Activated CD8-positive, alpha-beta memory T cell treated with anti-CD3 and anti-CD28 coated beads for 24 hours (primary cell): ENCODE measurements around the gene IPCEF1.
"Not testable (repeated sequence)": the region's sequence is repeated elsewhere in the genome, so short reads cannot be mapped to it uniquely, and the experiment has no call there.

Experiments
- DNase-seq: peaks from one replicate; pipeline ENCODE4 v3.0.0-alpha.2; 2020

The IPCEF1 gene

DNA sequence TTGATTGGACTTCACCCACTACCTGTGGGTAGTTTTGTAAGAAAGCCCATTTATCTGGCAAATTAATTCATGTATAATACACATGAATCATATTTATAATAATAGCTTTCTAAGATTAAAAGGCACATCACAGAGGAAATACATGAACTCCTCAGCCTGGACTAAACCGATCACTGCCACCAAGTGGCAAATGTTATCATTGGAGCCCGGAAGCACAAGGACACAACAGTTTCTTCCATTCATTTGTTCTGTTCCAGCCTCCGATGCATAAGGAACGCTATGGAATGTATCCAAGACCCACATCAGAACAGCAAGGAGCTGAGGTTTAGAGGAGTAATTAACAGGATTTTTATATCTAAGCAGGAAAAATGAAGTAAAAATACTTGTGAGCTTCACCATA, 13.9 kb upstream of the IPCEF1 start:
- DNase-seq: no peak

DNA sequence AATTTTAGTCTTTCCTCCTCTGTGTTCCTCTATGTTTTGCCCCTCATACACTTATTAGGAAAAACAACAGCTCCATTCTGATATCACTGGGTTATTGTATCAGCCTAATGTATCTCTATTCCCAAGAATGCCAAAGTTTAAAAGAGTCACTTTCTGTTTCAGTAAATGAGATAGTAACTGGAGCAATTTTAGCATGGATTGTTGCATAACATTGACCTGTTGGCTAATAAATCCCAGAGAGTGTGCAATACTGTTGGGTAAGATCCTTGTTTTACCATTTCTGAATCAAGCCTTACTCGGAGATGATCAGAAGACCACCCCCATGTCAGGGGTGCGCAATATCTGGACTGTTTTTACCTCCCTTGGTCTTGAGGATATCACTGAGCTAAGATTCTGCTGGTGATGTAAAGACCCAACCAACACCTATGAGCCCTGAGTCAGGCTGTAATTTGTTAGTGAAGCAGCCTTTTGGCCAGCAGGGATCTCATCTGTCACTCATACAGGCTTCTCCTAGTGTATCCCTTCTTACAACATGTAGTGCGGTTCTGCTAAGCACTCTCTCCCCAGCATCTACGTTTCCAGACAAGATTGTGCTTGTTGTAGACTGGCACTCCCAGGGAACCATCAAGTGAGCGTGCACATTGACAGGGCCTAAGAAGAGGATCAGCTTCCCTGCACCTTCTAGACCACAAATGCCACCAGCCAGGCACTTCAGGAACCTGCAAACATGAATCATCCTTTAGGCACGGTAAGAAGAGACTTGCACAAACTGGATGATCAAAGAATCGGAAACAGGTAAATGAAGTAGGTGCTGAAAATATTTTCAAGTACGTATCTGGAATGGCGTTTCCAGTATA, 11.5 kb upstream of the IPCEF1 start:
- DNase-seq: no peak

DNA sequence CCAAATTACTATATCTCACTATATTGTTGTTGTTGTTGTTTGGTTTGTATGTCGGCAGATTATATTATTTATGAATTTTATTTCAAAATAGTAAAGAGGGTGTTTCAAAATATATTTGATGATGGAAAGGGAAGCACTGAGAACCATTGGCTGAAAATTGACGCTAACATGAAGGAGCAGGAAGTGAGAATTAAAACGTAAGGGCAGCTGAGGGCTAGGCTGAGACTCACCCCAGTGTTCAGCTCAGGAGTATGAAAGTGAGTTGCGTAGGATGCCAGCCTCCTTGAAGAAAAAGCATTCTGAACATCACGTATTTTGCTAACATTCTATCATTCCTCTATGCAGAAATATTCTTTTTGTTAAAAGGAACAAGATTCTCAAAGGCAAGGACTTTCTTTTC, 10.7 kb upstream of the IPCEF1 start:
- DNase-seq: no peak

DNA sequence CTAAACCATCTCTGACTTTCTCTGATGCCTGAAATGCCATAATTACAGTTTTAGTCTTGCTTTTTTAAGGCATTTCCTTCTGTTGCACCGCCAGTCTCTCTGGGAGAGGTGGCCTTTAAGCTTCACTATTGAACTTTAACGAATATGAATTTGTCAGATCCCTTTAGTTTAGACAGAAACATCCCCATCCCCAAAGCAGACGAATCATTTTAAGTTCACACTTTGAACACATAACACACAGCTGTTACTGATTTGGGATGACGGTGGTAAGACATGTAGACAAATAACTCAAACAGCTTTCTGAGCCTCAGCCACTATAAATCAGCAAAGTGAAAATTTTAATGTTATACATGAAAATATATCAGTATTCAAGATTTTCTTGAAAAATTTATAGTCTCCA, 7.2 kb upstream of the IPCEF1 start:
- no peak for DNase-seq

DNA sequence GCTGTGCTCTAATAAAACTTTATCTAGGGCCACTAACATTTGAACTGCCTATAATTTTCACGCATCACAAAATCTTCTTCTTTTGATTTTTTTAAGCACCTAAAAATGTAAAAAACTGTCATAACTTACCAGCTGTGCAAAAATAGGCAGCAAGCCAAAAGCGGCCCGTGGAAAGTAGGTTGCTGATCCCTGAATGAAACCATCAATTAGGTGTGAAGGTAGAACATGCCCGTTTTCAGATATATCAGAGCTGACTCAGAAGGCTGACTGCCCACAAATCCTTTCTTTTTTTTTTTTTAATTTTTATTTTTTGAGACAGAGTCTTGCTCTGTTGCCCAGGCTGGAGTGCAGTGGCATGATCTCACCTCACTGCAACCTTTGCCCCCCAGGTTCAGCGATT, 4.9 kb upstream of the IPCEF1 start:
- DNase-seq: no peak

DNA sequence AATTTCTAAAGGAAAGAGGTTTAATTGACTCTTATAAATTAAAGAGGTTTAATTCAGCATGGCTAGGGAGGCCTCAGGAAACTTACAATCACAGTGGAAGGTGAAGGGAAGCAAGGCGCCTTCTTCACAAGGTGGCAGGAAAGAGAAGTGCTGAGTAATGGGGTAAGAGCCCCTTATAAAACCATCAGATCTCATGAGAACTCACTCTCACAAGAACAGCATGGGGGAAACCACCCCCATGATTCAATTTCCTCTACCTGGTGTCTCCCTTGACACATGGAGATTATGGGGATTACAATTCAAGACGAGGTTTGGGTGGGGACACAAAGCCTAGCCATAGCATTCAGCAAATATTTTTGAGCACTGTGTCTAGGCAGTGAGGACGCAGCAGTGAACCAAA, 3.9 kb upstream of the IPCEF1 start:
- no peak for DNase-seq

DNA sequence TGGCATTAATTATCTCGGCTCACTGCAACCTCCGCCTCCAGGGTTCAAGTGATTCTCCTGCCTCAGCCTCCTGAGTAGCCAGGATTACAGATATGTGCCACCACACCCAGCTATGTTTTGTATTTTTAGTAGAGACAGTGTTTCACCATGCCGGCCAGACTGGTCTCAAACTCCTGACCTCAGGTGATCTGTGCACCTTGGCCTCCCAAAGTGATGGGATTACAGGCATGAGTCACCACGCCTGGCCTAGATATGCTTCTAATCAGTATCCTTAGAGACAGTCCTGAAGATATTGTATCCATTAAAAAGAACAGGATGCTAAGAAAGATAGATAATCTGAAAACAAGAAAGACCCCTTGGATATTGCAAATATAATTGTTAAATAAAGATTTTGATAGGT, 3.1 kb upstream of the IPCEF1 start:
- DNase-seq: no peak

DNA sequence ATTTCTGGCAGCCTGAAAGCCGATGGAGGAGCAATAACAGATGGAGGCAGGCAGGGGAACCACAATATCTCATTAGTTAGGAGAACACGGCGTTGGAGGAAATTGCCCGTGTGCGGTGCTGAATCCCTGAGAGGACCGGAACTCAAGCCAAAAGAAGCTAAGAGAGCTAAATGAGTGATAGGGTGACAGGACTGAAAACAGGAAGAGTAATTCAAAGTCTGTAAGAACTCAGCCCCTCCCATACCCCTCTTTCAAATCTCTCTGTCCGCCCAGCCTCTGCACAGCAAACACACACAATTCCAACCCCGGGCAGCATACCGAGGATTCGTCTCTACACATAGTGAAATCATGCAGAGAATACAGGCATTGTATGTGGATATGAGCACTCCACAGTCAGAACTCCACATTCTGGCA, 2.6 kb upstream of the IPCEF1 start:
- no peak for DNase-seq

DNA sequence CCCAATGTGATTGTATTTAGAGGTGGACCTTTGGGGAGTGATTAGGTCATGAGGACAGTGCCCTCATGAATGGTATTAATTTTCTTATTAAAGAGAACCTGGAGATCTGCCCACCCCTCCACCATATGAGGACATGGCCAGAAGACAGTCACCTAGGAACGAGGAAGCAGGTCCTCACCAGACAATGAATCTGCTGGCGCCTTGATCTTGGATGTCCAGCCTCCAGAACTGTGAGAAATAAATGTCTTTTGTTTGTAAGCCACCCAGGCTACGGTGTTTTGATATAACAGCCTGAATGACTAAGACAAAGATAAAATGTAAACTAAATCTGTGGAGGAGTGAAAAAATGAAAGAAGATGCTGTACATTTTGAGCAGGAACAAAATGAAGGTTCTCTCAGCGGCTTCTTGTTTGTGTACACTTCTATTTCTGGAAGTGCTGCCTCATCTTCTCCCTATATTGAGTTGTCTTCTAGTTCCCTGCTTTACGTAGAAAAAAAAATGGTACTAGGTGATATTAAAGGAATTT, 1.5 kb upstream of the IPCEF1 start:
- no peak for DNase-seq

DNA sequence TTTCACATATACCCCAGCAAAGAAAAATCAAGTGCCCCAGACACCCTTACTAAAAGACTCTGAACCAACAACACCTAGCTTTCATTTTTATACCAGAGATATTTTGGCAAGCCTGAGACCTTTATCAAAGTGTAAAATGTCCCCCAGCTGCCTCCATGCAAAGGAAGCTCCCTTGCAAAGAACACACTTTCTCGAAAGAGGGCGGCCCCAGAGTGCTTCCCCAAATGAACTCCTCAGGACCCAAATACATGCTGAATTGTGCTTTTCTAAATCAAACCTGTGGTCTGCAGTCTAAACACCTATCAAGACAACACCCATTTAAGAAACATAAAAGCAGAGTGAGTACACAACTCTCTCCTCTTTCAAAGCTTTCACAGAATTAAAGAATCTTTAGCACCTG, 490 bp downstream of the IPCEF1 start:
- no peak for DNase-seq

DNA sequence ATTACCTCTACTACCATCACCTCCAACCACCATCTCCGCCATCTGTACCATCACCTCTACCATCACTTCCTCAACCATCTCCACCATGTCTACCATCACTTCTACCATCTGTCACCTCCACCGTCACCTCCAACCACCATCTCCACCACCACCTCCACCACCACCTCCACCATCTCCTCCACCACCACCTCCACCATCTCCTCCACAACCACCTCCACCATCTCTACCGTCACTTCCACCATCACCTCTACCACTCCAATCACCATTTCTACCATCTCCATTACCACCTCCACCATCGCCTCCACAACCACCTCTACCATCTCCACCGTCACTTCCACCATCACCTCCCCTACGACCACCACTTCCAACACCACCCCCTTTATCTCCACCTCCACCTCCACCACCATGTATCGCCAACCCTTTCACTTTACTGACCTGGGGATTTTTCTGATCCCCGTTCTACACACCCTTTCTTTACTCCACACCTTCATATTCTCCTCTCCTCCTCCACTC, 2.3 kb downstream of the IPCEF1 start:
- DNase-seq: no peak

DNA sequence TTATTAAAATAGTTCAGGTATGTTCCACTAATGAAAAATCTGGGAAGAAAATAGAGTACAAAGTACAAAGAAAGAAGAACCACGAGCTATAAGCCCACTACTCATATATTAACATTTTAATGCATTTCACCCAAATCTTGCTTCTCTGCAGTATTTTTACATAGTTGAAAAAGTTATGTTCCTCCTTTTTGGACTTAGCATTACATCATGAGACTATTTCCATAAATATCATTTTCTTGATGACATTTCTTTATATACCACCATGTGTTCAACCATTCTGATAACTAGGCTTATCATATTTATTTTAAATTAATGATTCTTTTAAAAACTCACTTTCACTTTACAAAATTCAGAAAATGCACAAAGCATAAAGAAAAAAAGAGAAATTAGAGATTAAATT, 3.0 kb downstream of the IPCEF1 start:
- no peak for DNase-seq

DNA sequence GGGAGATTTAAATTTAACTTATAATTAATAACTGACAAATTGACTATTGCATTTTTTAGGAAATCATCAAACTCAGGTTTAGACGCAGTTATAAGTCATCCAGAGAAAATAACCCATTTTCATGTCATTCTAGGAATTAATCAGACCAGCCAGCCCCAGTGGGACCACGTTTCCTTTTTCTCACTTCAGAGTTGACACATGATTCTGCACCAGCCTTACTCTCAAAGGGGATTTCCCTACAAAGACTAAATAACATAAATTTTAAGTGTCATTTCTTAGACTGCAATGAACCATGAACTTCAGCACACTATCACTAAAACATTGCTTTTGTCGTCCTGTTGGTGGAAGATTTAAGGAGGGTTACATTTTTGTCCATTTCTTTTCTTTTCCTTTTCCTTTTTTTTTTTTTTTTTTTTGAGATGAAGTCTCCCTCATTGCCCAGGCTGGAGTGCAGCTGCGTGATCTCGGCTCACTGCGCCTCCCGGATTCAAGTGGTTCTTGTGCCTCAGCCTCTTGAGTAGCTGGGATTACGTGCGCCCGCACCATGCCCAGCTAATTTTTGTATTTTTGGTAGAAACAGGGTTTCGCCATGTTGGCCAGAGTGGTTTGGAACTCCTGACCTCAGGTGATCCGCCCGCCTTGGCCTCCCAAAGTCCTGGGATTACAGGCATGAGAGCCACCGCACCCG, 3.6 kb downstream of the IPCEF1 start:
- no peak for DNase-seq

DNA sequence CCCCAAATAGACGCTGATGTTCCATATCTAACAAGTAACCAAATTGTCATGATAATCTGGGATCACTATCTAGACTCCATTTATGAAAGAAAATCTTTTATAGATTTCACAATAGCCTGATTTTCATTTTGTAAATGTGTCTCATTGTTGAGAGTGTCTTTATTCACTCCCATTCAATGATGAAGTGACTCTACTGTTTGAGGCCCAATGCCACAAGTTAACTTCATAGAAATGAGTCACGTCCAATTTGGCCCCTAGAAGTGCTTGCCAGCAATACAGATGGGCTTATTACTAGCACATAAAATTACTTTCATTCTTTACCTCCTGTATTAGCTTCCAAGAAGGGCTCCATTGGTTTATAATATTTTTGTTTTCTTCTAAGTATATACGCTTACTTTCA, 6.3 kb downstream of the IPCEF1 start:
- DNase-seq: no peak

DNA sequence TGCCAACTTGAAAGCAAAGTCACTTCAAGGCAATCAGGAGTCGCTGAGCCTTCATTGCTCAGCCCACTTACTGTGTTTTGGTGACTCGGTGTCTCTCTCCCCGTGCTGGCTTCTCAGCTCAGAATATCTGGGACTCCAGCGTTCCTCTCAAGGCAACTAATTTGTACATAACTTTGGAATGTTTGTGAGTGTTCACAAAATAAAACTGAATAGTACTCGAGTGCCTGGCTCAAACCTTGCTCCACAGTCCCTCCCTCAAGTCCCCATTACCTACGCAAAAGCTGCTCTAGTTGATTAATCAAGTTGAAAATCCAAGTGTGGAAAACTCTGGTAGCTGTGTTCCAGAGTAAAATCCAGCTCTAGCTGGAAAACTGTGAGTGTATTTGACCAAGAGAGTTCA, 8.6 kb downstream of the IPCEF1 start:
- no peak for DNase-seq

DNA sequence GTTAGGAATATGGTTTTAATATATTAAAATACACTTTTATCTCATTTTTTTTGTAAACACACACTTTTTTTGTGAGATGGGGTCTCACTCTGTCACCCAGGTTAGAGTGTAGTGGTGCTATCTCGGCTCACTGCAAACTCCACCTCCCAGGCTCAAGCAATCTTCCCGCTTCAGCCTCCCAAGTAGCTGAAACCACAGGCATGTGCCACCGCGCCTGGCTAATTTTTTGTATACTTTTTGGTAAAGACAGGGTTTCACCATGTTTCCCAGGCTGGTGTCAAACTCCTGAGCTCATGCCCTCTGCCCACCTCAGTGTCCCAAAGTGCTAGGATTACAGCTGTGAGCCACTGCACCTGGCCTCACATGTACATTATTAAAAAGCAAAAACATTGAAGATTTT, 10.8 kb downstream of the IPCEF1 start:
- DNase-seq: no peak

DNA sequence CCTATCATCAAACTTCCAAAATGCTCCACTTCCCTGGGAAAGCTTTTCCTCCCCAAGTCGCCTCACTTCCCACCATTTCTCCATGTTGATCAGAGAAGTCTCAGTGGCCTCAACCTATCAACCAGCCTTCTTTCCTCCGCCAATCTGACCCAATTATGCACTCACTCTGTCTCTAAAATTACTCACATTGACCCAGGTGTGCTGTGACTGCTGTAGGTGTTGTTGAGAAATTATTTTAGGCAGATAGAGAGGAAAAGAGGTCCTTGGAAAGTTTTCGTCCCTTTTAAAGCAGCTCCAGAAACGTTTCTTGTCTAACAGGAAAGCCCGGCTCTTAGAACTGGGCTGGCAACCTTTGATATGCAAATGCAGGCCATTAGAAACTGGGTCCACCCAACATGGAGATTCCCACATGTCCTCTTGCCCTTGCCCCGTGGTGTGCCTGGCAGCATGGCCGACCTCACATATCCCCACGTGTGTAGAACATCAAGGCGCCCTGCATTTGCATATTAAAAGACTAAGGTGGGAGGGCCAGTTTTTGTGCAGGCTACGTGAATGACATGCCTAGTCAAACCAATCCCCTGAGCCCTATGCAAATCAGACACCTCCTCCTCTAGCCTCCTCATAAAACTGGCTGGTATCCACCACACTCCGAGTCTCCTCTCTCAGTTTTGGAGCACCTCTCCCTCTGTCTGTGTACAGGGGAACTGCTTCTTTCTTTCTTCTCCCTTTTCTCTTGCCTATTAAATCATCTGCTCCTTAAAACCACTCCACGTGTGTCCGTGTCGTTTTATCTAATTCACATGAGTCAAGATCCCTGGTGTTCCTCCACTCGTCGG, 12.9 kb downstream of the IPCEF1 start:
- DNase-seq: no peak

DNA sequence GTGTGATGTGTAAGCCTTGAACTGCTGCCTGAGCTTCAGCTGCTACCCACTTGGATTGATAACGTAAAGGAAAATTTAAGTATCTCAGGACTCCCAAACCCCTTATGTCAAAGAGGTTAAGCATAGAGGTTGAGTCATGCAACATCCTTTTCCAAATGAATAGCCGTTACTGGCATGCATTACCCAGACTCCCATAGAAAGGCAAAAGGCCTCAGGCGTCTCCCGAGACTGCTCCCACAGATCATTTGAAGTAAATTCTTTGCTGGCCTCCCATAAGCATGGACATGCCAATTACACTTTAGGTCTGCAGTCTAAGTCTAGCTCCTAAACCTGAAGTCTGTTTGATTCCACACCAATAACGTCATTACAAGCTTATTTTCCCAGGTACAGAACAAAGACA, 14.7 kb downstream of the IPCEF1 start:
- no peak for DNase-seq

DNA sequence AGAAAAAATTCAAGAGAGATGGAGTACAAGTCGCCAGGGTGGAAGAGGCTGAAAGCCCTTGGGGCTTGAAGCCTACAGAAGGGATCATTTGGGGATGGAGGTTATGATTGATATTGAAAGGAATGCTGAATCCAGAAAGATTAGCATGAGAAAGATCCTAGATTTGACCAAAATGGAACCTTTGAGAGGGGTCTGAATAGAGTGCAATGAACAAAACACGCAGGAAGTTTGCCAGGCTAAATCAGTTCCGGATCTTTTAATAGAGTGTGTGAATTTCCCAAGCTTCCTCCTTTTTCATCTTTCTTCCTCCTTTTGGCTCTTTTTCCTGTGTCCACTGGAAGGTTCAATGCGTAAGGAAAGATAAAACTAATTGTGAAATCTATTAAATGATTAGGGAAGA, 15.3 kb downstream of the IPCEF1 start:
- DNase-seq: no peak

DNA sequence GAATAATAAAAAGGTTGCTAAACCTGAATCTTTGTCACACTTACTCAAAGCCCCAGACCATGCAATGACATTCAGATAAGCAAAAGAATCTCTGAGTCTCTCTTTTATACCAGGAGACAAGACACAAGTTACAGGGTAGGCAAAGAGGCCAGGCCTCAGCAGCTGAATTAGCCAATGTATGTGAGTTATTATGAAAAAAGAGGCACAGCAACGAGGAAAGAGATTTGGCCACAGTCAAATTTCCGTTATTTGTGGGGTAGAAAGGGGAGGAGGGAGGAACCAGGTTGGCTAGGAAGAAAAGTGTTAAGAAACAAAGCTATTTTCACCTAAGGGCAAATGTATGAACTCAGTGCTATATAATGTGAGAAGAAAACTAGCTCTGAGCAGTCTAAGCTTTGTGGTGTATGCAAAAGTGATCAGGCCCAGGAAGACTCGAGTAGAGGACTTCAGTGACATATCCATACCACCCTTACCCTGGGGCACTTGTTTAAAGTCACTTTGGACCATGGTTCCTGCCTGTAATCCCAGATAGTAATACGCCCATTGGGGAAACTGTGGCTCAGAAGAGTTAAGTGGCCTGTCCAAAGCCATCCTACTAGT, 19.1 kb downstream of the IPCEF1 start:
- no peak for DNase-seq

DNA sequence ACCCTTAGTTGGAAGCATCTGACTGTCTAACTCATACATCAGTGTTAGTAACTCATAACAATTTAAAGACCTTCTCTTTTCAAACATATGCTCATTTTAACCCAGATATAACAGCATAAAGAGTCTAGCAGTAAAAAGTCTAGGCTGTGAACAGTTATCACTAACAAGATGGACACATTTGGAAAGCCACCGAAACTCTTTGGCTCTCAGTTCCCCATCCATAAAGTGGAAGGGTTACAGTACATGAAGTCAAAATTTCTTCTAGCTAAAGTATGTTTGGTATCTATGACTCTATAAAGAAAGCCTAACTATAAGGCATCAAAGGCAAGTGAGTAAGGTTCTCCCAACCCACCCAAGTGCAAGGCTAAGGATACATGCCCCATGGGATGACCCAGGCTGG, 22.5 kb downstream of the IPCEF1 start:
- not testable (repeated sequence) for DNase-seq

DNA sequence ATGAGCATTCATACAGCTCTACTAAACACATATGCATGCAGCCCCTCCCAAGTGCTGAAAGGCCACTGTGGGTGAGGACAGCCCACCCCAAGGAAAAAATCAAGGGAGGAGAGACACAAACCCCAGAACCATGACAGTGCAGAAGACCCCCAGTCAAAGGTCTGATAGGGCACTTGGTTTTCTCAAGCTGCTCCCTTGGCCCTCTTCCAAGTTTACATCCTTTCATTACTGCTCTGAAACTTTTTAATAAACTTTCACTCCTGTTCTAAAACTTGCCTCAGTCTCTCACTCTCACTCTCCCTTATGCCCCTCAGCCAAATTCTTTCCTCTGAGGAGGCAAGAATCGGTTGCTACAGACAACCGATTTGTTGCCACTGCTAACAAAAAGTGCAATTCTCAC, 24.9 kb downstream of the IPCEF1 start:
- DNase-seq: no peak
